NCI-H187 (cell line): ENCODE results near the gene PDCD1LG2.

Experiments
- DNase-seq, 2 experiments: peaks; one replicate each; lab custom pipeline; 2025; lab: John Stamatoyannopoulos, UW

Gene PDCD1LG2

GRCh38 chr9:5611321-5612184, 101.2 kb downstream of the PDCD1LG2 start:
- no peak for DNase-seq

- DNase-seq, result no peak
Observed at GRCh38 chr9:5612185-5612530, 101.8 kb downstream of the PDCD1LG2 start.

- no peak for DNase-seq
Observed at GRCh38 chr9:5614192-5614591, 103.9 kb downstream of the PDCD1LG2 start.

GRCh38 chr9:5614985-5615384, 104.7 kb downstream of the PDCD1LG2 start:
- no peak for DNase-seq

GRCh38 chr9:5617749-5618148, 107.4 kb downstream of the PDCD1LG2 start:
- no peak for DNase-seq

- DNase-seq, result no peak
Observed at GRCh38 chr9:5620494-5620893, 110.2 kb downstream of the PDCD1LG2 start.
